Neural crest cell (in vitro differentiated cells): ENCODE data around the gene ZNF358. TPM values are rescaled to one million over a fixed set of nuclear protein-coding genes. Genes with fewer than 3 reads are reported as not detected.

ENCODE experiments used
- DNase-seq: peaks from one replicate; pipeline ENCODE4 v3.0.0; 2021; ENCODE audit warnings: low read depth, mixed read lengths, low spot score
- H3K27ac Mint-ChIP-seq: one replicate; pipeline ENCODE4 v1.8.0; 2021; ENCODE audit warnings: mild to moderate bottlenecking, mixed read lengths; ENCODE audit not compliant: unreplicated experiment
- H3K27me3 Mint-ChIP-seq: 2 replicates; pipeline ENCODE4 v1.8.0; 2021; ENCODE audit warnings: low read depth, mild to moderate bottlenecking, mixed read lengths
- H3K36me3 Mint-ChIP-seq: 2 replicates; pipeline ENCODE4 v1.8.0; 2021; ENCODE audit warnings: low read depth, mild to moderate bottlenecking, mixed read lengths
- H3K4me1 Mint-ChIP-seq: 2 replicates; pipeline ENCODE4 v1.8.0; 2021; ENCODE audit warnings: mixed read lengths
- H3K4me3 Mint-ChIP-seq: one replicate; pipeline ENCODE4 v1.8.0; 2021; ENCODE audit warnings: mild to moderate bottlenecking, mixed read lengths
- H3K9me3 Mint-ChIP-seq: 2 replicates; pipeline ENCODE4 v1.8.0; 2021; ENCODE audit warnings: mixed read lengths
- CTCF ChIP-seq: fragments of 200-600 bp; sonication (generic); conservative IDR thresholded peaks from 2 replicates; pipeline ENCODE4 v1.5.0; 2021; ENCODE audit warnings: antibody characterized with exemption, mild to moderate bottlenecking
- total RNA-seq: library from RNA; stranded (reverse); gene quantifications from 2 replicates; pipeline ENCODE4 v1.2.1, GENCODE V29; 2021

Gene ZNF358
- total RNA-seq, 1 donor from 2014 or later = 75.6 TPM

GRCh38 chr19:7556696-7557315 is 40.9 kb downstream of the ZNF358 start:
- Mint-ChIP-seq H3K4me1 (no peaks in the 10 kb centered on the region), H3K4me3 (no peak overlapping the region), H3K27ac (no peak overlapping the region), H3K27me3 (no peaks in the 10 kb centered on the region), H3K9me3 (no peaks in the 10 kb centered on the region), H3K36me3 (peaks cover 13% of the 10 kb centered on the region)
- no peak for TF ChIP-seq CTCF
- DNase-seq = no peak

GRCh38 chr19:7558667-7559066 is 42.8 kb downstream of the ZNF358 start:
- Mint-ChIP-seq H3K4me3 (no peak overlapping the region), H3K9me3 (no peaks in the 10 kb centered on the region), H3K4me1 (no peaks in the 10 kb centered on the region), H3K36me3 (peaks cover 13% of the 10 kb centered on the region), H3K27ac (no peak overlapping the region), H3K27me3 (no peaks in the 10 kb centered on the region)
- no peak for DNase-seq
- TF ChIP-seq CTCF = no peak

- Mint-ChIP-seq H3K36me3 (peaks cover 13% of the 10 kb centered on the region), H3K27me3 (no peaks in the 10 kb centered on the region), H3K4me1 (no peaks in the 10 kb centered on the region), H3K4me3 (no peak overlapping the region), H3K27ac (no peak overlapping the region), H3K9me3 (no peaks in the 10 kb centered on the region)
- no peak for DNase-seq
- no peak for TF ChIP-seq CTCF
These were observed 43.2 kb downstream of the ZNF358 start for GRCh38 chr19:7559102-7559501.

- H3K36me3 Mint-ChIP-seq = peaks cover 13% of the 10 kb centered on the region
- TF ChIP-seq CTCF = no peak
- no peak overlapping the region for H3K4me3 Mint-ChIP-seq
- H3K27ac Mint-ChIP-seq = no peak overlapping the region
- no peaks in the 10 kb centered on the region for H3K27me3 Mint-ChIP-seq
- H3K4me1 Mint-ChIP-seq = no peaks in the 10 kb centered on the region
- H3K9me3 Mint-ChIP-seq = no peaks in the 10 kb centered on the region
- DNase-seq = no peak
These were observed 44.4 kb downstream of the ZNF358 start for GRCh38 chr19:7560255-7560654.

- Mint-ChIP-seq H3K4me3 (no peak overlapping the region), H3K4me1 (no peaks in the 10 kb centered on the region), H3K27ac (no peak overlapping the region), H3K27me3 (no peaks in the 10 kb centered on the region), H3K36me3 (peaks cover 13% of the 10 kb centered on the region), H3K9me3 (no peaks in the 10 kb centered on the region)
- no peak for DNase-seq
- TF ChIP-seq CTCF = no peak
These were observed 45.4 kb downstream of the ZNF358 start for GRCh38 chr19:7561325-7561724.
